ENCODE results near the gene PHC2.

Gene PHC2

GRCh38 chr1:33464552-33464951 is 33.7 kb upstream of the PHC2 start:
- H3K4me3 ChIP-seq (ENCODE audit: control insufficient read depth, low read depth, low read length): no peak overlapping the region
- DNase-seq (ENCODE audit: low read depth): no peak
- TF ChIP-seq, protein P1, sequence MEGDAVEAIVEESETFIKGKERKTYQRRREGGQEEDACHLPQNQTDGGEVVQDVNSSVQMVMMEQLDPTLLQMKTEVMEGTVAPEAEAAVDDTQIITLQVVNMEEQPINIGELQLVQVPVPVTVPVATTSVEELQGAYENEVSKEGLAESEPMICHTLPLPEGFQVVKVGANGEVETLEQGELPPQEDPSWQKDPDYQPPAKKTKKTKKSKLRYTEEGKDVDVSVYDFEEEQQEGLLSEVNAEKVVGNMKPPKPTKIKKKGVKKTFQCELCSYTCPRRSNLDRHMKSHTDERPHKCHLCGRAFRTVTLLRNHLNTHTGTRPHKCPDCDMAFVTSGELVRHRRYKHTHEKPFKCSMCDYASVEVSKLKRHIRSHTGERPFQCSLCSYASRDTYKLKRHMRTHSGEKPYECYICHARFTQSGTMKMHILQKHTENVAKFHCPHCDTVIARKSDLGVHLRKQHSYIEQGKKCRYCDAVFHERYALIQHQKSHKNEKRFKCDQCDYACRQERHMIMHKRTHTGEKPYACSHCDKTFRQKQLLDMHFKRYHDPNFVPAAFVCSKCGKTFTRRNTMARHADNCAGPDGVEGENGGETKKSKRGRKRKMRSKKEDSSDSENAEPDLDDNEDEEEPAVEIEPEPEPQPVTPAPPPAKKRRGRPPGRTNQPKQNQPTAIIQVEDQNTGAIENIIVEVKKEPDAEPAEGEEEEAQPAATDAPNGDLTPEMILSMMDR (conservative IDR thresholded peaks at IDR 0.05; ENCODE audit: control insufficient read depth, insufficient read depth, low read depth, low read length): no peak

GRCh38 chr1:33462405-33463164 is 31.7 kb upstream of the PHC2 start:
- TF ChIP-seq, protein P1 (conservative IDR thresholded peaks at IDR 0.05; ENCODE audit: control insufficient read depth, insufficient read depth, low read depth, low read length): no peak
- DNase-seq (ENCODE audit: low read depth): no peak
- H3K4me3 ChIP-seq (ENCODE audit: control insufficient read depth, low read depth, low read length): no peak overlapping the region

DNA sequence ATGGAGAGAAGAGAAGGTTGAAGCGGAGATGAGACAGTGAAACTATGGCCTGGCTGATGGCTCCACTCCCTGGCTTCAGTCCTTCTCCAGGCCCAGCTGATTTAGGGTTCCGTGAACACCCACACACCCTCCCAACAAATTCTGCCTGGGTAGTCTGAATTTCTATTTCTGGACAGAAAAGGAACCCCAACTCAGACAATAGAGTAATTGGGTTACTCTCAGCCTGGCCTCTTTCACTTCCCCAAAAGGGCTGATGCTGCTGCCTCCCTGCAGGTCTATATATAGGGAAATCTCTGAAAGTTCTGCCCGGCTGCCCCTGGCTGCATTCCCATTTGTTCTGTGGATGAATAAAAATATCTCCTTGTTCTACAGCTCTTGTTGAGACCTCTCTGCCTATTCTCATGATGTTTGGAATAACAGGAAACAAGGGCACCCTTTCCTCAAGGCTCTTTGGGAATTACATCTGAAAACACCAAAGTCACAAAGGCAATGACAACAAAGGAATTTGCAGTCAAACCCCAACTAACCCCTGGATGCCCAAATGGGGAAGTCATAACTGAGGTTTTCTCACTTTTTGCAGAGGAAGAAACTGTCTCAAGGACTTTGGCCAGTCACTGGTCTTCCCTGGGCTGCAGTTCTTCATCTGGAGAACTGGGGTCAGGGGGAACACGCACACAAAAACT is 30.2 kb upstream of the PHC2 start:
- no peak for DNase-seq (ENCODE audit: low read depth)
- H3K4me3 ChIP-seq (ENCODE audit: control insufficient read depth, low read depth, low read length): no peak overlapping the region
- TF ChIP-seq, protein P1 (conservative IDR thresholded peaks at IDR 0.05; ENCODE audit: control insufficient read depth, insufficient read depth, low read depth, low read length): no peak

GRCh38 chr1:33460144-33460543 is 29.2 kb upstream of the PHC2 start:
- H3K4me3 ChIP-seq (ENCODE audit: control insufficient read depth, low read depth, low read length): no peak overlapping the region
- DNase-seq (ENCODE audit: low read depth): no peak
- TF ChIP-seq, protein P1 (conservative IDR thresholded peaks at IDR 0.05; ENCODE audit: control insufficient read depth, insufficient read depth, low read depth, low read length): no peak

DNA sequence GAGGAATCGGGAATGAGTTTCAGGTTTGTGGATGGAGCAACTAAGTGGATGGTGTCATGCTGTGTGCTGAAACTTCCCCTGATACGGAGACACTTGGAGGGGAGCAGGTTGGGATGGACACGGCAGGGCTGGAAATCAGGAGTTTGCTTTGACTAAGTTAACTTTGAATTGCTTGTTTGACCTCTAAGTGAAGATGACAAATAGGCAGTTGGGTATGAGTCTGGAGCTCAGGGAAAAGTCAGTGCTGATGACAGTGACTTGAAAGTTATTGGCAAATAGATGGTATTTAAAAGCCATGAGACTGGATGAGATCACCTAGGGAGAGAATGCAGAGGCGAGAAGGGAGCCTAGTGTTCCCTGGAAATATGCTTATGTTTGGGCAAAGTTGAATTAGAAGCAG is 28.8 kb upstream of the PHC2 start:
- TF ChIP-seq, protein P1 (conservative IDR thresholded peaks at IDR 0.05; ENCODE audit: control insufficient read depth, insufficient read depth, low read depth, low read length): no peak
- DNase-seq (ENCODE audit: low read depth): peak; percentile 84
- no peak overlapping the region for H3K4me3 ChIP-seq (ENCODE audit: control insufficient read depth, low read depth, low read length)

DNA sequence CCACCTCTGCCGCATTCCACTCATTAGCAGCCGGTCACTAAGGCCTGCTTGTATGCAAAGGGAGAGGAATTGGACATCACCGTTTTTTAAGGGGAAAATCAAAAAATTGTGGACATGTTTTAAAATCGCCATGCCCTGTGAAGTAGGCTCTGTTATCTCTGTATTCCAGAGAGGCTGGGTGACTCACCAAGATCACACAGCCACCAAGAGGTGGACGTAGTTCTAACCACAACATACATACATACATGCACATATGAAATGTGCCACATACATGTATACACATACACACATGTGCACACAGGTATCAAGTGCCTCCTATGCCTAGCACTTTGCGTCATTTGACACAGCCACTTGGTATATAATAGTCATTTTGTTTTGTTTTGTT is 25.6 kb upstream of the PHC2 start:
- H3K4me3 ChIP-seq (ENCODE audit: control insufficient read depth, low read depth, low read length): no peak overlapping the region
- DNase-seq (ENCODE audit: low read depth): no peak
- TF ChIP-seq, protein P1 (conservative IDR thresholded peaks at IDR 0.05; ENCODE audit: control insufficient read depth, insufficient read depth, low read depth, low read length): no peak

All from fibroblast of mammary gland (primary cell).